Panc1 (cell line): ENCODE measurements around the gene RAB27B.

Experiments
- CTCF ChIP-seq: fragments of 450-650 bp; IDR thresholded peaks from 2 replicates; pipeline ENCODE4 v1.5.1; 2017; ENCODE audit warnings: mild to moderate bottlenecking
- POLR2AphosphoS5 ChIP-seq: IDR thresholded peaks from 2 replicates; pipeline ENCODE4 v1.6.1; 2012; ENCODE audit warnings: mild to moderate bottlenecking, low read depth, low read length, moderate library complexity
- REST ChIP-seq, 2 experiments: IDR thresholded peaks; 2 replicates each; pipeline ENCODE4 v1.6.1; 2011 to 2012; ENCODE audit warnings: low read depth in 2 of 2, control low read depth in 1 of 2, low read length in 1 of 2, mild to moderate bottlenecking in 1 of 2, moderate library complexity in 1 of 2; ENCODE audit not compliant: insufficient read depth in 1 of 2
- SIN3A ChIP-seq: IDR thresholded peaks from 2 replicates; pipeline ENCODE4 v1.6.1; 2012; ENCODE audit warnings: low read depth, mild to moderate bottlenecking, low read length, moderate library complexity, borderline replicate concordance; ENCODE audit not compliant: insufficient read depth
- TCF7L2 ChIP-seq: IDR thresholded peaks from 2 replicates; pipeline ENCODE4 v1.6.1; 2011; ENCODE audit warnings: mild to moderate bottlenecking, low read depth, low read length, inconsistent platforms

GRCh38 chr18:54786206-54786605 lies 42.1 kb upstream of the RAB27B start:
- TF ChIP-seq CTCF = no peak
- TF ChIP-seq POLR2AphosphoS5 = no peak
- no peak for TF ChIP-seq SIN3A
- no peak for TF ChIP-seq REST (IDR thresholded peaks at IDR 0.05; ENCODE audit: insufficient read depth in 1 of 2, low read depth in 2 of 2, low read length in 1 of 2)
- no peak for TF ChIP-seq TCF7L2
